ENCODE results near the gene DBN1. TPM values are rescaled to one million over a fixed set of nuclear protein-coding genes. Genes with fewer than 3 reads are reported as not detected.

The DBN1 gene
- total and polyA plus RNA-seq, 2 donors (not counting 3 experiments of a cell fraction or from before 2014, with no cell fraction given): 198 to 336 TPM

- no peak for TF ChIP-seq FOS (IDR thresholded peaks at IDR 0.05; ENCODE audit: borderline replicate concordance, insufficient read depth, low read length)
- no peak for TF ChIP-seq EZH2 (IDR thresholded peaks at IDR 0.05; ENCODE audit: borderline replicate concordance, low read depth, low read length, severe bottlenecking)
- no peak for TF ChIP-seq GATA2 (IDR thresholded peaks at IDR 0.05; ENCODE audit: insufficient read depth, insufficient read length, low read depth, low read length)
- TF ChIP-seq POLR2AphosphoS5 (IDR thresholded peaks at IDR 0.05; ENCODE audit: insufficient read depth, low read depth, low read length): no peak
- TF ChIP-seq, protein P1, sequence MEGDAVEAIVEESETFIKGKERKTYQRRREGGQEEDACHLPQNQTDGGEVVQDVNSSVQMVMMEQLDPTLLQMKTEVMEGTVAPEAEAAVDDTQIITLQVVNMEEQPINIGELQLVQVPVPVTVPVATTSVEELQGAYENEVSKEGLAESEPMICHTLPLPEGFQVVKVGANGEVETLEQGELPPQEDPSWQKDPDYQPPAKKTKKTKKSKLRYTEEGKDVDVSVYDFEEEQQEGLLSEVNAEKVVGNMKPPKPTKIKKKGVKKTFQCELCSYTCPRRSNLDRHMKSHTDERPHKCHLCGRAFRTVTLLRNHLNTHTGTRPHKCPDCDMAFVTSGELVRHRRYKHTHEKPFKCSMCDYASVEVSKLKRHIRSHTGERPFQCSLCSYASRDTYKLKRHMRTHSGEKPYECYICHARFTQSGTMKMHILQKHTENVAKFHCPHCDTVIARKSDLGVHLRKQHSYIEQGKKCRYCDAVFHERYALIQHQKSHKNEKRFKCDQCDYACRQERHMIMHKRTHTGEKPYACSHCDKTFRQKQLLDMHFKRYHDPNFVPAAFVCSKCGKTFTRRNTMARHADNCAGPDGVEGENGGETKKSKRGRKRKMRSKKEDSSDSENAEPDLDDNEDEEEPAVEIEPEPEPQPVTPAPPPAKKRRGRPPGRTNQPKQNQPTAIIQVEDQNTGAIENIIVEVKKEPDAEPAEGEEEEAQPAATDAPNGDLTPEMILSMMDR (IDR thresholded peaks at IDR 0.05; ENCODE audit: extremely low read depth in 1 of 2, insufficient read depth in 1 of 2, low read depth in 1 of 2, low read length in 2 of 2): no peak
- TF ChIP-seq, protein P2, sequence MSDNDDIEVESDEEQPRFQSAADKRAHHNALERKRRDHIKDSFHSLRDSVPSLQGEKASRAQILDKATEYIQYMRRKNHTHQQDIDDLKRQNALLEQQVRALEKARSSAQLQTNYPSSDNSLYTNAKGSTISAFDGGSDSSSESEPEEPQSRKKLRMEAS (IDR thresholded peaks at IDR 0.05; ENCODE audit: insufficient read depth, insufficient read length): no peak
- TF ChIP-seq POLR2A (IDR thresholded peaks at IDR 0.05; ENCODE audit: low read depth, low read length): no peak
- TF ChIP-seq MYC (IDR thresholded peaks at IDR 0.05; ENCODE audit: low read depth, low read length): no peak
- no peak for TF ChIP-seq JUN (IDR thresholded peaks at IDR 0.05; ENCODE audit: borderline replicate concordance, insufficient read depth, insufficient read length, low read depth)
- ChIA-PET CTCF (interaction anchor here (1.0 to 2.5 kb wide), 4 partner anchors 13 to 50 kb away, joined by 3 to 10 read pairs (median 4); partner anchors contain the start of gene GRK6), POLR2A (no interaction called here)
- Histone ChIP-seq H3K27ac (ENCODE audit: insufficient read depth, low read depth, low read length) (no peak overlapping the region), H4K20me1 (replicated peaks; ENCODE audit: control insufficient read depth, extremely low read depth, insufficient read depth, low read length) (no peaks in the 10 kb centered on the region), H3K4me1 (ENCODE audit: control insufficient read depth, extremely low read depth, insufficient read depth, low read length) (no peaks in the 10 kb centered on the region), H2AFZ (ENCODE audit: low read depth, low read length) (no peak overlapping the region), H3K4me3 (replicated peaks in 1 of 3; ENCODE audit: insufficient read depth in 1 of 3, low read depth in 1 of 3, low read length in 3 of 3) (no peak overlapping the region), H3K9me3 (replicated peaks; ENCODE audit: control insufficient read depth, insufficient read depth, low read length) (no peaks in the 10 kb centered on the region), H3K9me1 (replicated peaks; ENCODE audit: control insufficient read depth, extremely low read depth, insufficient read depth, low read length) (no peaks in the 10 kb centered on the region), H3K4me2 (ENCODE audit: insufficient read depth, low read length) (no peak overlapping the region), H3K36me3 (ENCODE audit: control insufficient read depth in 2 of 2, extremely low read depth in 1 of 2, insufficient read depth in 2 of 2, low read length in 2 of 2) (peaks cover 0 to 9% of the 10 kb centered on the region in 2 experiments), H3K27me3 (ENCODE audit: control insufficient read depth in 2 of 2, insufficient read depth in 2 of 2, low read length in 2 of 2) (no peaks in the 10 kb centered on the region), H3K9ac (replicated peaks; ENCODE audit: extremely low read depth, insufficient read depth, low read length) (no peak overlapping the region), H3K79me2 (ENCODE audit: control insufficient read depth, insufficient read depth, low read length) (no peaks in the 10 kb centered on the region)
- DNase-seq (ENCODE audit: low read depth, low spot score) (no peak), FAIRE-seq (no peak)
- intact Hi-C loops (cut with micrococcal nuclease): no loop called here
- BruUV-seq (replicated peaks): no TSS peak
- dilution Hi-C loops (cut with MboI; ENCODE audit: extremely low pct_ligation_motif_present, low sequenced_read_pairs): no loop called here
These were observed 33.0 kb downstream of the DBN1 start for GRCh38 chr5:177440211-177440989.
